Activated CD8-positive, alpha-beta memory T cell treated with anti-CD3 and anti-CD28 coated beads, Interleukin-2, amount 50 U/mL, for 1 hour (primary cell): Measurements from ENCODE around the gene JADE2.
"Not testable (repeated sequence)": the region's sequence is repeated elsewhere in the genome, so short reads cannot be mapped to it uniquely, and the experiment has no call there.

Source experiments
- DNase-seq: peaks from one replicate; pipeline ENCODE4 v3.0.0-alpha.2; 2020; ENCODE audit errors: extremely low read depth

The JADE2 gene

GRCh38 chr5:134590992-134591659, 65.7 kb downstream of the JADE2 start:
- DNase-seq = no peak

GRCh38 chr5:134592141-134592746, 66.8 kb downstream of the JADE2 start:
- DNase-seq = no peak

DNA sequence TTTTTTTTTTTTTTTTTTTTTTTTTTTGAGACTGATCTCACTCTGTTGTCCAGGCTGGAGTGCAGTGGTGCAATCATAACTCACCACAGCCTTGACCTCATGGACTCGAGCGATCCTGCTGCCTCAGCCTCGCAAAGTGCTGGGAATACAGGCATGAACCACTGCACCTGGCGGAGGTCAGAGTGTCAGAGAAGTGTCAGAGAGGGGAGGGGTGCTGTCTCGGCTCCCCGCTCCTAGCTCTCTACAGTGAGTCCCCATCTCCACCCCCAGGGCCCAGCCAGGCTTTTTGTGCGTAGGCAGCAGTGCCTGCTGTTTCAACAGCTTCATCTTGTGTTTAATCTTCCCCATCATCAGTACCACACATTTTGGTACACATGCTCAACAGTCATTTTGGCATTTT, 68.9 kb downstream of the JADE2 start:
- no peak for DNase-seq

DNA sequence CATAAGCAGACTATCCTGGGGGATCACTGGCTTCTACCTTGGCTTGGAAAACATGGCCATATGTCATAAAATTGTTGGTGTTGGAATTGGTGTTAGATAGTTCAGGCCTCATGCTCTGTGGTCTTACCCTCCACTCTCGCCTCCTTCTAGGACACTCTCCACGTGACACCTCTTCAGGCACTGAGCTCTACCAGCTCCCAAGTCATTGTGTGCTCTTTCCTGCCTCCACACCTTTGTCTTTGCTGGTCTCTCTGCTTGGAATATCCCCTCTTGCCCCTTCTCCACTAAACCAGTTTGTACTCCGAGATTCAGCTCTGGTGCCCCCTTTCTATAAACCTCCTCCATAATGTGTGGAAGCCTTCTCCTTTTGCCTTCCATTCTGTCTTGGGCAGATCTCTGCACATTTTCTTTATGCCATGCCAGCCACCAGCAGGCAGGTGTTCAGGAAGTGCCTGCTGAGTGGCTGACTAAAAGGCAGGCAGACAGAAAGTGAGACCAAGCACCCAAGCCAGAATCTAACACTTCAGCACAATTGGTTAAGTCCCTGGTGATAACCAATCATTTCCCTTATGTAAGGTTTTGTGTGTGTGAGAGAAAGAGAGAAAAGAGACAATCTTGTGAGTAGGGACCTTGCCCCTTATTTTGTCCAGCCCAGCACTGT, 69.5 kb downstream of the JADE2 start:
- no peak for DNase-seq

- no peak for DNase-seq
Observed at GRCh38 chr5:134595458-134595838, 70.0 kb downstream of the JADE2 start.

DNA sequence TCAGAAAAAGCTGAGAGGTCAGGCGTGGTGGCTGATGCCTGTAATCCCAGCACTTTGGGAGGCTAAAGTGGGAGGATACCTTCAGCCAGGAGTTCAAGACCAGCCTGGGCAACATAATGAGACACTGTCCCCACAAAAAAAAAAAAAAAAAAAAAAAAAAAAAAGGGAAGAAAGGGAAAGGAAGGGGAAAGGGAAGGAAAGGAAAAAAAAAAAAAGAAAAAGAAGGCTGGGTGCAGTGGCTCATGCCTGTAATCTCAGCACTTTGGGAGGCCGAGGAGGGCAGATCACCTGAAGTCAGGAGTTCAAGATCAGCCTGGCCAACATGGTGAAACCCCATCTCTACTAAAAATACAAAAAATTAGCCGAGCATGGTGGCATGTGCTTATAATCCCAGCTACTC, 74.3 kb downstream of the JADE2 start:
- not testable (repeated sequence) for DNase-seq

DNA sequence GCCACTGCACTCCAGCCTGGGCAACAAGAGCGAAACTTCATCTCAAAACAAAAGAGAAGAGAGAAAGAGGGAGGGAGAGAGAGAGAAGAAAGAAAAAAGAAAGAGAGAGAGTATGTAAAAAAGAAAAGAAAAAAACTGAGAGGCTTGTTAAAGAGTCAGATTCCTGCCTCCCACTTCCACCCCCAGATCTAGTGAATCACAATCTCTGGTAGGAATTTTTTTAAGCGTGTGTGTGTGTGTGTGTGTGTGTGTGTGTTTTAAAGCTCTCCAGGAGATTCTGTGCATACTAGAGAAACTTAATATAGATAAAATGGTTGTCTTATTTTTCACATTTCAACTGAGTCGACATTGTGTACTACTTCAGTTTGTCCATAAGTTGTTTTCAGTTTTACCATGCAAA, 75.1 kb downstream of the JADE2 start:
- DNase-seq = no peak

DNA sequence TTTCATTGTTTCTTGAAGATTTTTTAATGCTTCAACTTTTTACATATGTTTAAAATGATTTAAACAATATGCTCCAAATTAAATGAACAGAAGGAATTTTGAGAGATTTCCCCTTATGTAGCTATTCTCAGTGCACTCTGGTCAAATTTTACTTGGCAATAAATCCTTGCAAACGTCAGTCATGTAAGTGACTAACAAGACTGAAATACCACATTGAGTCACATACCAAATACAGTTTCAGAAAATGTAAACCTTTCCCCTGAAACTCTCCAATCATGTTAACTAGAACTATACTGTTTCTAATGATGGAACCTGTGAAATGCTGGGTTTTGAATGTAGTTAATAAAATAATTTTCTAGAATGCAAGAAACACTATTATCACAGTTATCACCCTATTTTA, 77.6 kb downstream of the JADE2 start:
- DNase-seq = no peak

GRCh38 chr5:134604908-134605307, 79.4 kb downstream of the JADE2 start:
- no peak for DNase-seq

DNA sequence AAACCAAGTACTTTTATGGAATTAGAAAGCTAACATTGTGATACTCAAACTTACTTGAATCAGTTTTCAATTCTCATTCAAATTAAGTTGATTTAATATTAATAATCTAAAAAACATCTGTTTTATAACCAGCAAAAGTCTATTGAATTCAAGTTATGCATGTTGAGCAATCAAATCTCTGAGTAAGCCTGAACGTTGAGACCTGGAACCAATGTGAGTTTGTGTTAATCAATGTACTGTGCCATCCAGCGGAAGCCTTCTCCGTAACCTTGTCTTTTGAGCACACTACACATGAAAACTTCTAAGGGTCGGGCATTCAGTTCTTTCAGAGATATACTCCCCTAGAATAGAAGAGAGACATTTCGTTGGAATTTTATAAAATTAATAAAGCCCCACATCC, 81.3 kb downstream of the JADE2 start:
- DNase-seq = no peak

DNA sequence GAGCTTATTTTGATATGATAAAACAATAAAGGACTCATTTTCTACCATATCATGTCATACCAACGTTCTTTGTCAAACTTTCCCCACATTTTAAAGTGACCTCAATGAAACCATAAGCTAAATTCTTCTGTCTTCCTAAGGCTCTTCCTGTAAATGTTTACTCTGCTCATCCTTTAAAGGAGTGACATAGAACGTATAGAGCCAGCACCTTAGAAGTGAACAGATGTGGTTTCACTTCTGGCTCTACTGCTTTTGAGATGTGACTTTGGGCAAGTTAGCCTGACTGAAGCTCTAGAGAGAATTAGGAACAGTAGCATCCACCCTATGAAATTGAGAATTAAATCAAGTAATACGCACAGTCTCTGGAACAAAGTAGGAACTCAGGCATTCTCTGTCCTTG, 83.1 kb downstream of the JADE2 start:
- DNase-seq = no peak

DNA sequence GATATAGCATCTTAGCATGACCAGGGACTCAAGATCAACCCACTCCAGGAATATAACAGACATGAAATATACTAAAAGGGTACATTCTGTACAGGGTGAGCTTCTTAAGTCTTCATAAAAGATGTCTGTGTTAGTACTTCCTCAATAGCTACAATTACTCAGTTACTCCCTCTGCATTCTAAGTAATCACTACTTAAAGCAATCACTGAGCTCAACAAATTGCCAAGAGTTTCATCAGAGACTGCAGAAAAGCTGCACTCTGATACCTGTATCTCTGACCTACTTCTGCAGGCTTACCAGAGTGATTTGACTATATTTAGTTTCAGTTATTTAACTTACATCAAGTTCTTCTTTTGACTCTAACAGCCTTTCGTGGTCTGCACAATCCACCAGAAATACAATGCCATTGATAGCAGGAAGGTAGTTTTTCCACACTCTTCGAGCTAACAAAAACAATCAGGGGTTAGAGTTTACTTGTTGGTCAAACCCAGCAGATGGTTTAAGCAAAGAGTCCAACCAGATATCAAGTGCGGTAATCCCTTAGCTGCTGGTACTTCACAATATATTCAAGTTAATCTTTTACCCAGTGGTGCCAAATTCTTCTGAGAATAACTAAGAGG, 83.9 kb downstream of the JADE2 start:
- no peak for DNase-seq

DNA sequence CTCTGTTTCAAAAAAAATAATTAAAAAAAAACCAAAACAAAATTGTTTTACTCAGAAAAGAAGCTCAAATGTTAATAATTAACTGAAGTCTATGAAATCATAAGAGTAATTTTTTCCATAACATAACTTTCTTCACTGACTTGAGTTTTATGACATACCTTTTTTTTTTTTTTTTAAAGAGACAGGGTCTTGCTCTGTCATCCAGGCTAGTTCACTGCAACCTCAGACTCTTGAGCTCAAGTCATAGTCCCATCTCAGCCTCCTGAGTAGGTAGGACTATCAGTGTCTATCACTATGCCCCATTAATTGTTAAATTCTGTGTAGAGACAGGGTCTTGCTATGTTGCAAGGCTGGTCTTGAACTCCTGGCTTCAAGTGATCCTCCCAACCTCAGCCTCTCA, 85.3 kb downstream of the JADE2 start:
- no peak for DNase-seq

DNA sequence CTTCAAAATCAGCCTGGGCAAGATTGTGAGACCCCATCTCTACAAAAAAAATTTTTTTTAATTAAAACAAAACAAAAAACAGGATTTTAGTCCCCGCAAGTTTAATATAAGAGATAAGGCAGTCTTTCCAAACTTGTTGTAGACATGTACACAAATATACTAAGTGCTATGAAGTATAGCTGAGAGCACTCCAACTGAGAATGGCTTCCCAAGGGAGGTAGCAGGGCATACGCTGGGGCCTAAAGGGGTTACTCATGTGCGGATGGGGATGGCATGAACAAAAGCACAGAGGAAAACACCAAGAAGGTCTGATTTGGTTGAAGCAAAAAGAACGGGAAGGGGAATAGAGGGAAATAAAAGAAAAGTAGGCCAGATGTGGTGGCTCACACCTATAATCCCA, 86.0 kb downstream of the JADE2 start:
- DNase-seq = no peak

GRCh38 chr5:134614450-134615085, 89.1 kb downstream of the JADE2 start:
- DNase-seq = no peak

- no peak for DNase-seq
Observed at GRCh38 chr5:134620634-134621033, 95.2 kb downstream of the JADE2 start.

DNA sequence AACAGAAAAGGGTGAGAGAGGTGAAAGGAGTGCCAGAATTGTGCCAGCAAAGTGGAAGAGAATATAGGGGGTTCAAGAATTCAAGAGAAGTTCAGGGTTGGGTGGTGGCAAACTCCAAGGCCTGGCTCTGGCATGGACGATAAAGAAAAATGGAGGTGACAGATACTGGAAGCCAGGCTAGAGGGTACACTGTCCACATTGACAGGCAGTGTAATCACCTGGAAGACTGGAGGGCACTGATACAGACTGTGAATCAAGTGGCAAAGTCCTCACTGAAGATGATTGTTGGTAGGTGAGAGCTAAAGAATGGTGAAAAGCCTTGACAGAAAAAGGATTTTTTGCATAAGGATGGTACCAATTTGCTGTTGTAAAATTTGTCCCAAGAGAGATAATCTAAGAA, 100.1 kb downstream of the JADE2 start:
- DNase-seq = no peak

DNA sequence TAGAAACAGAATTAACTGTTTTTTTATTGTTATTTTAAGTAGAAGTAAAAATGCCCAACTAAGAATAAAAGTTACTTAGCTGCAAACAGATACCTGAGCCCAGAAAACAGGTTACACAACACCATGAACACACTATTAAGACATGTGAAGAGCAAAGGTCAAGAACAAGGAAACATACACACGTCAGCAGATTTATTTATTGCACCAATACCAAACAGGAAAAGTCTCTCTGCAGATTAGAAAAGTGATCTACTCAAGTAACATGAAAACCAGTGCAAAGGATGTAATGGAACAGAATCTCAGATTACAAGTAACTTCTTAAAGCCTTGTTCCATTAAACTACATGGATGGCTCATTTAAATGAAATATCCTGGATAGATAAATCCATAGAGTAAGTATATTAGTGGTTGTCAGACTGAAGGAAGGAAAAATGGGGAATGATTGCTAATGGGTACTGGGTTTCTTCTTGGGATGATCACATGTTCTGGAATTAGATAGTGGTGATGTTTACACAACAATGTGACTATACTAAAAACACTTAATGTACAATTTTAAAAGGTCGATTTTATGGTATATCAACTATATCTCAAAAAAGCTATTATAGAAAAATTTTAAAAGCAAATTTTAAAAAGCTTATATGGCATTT, 101.0 kb downstream of the JADE2 start:
- no peak for DNase-seq
